SK-N-SH (cell line): ENCODE measurements around the gene PRDM13.

Source experiments
- CHD2 ChIP-seq: fragments of 150-350 bp; IDR thresholded peaks from 2 replicates; pipeline ENCODE4 v1.6.1; 2018; ENCODE audit warnings: low read length; ENCODE audit not compliant: partially characterized antibody
- EP300 ChIP-seq, 2 experiments: IDR thresholded peaks; 2 replicates each; pipeline versions ENCODE4 v1.4.0 to v1.6.1; 2012; ENCODE audit warnings: borderline replicate concordance in 1 of 2, low read depth in 1 of 2, low read length in 1 of 2
- JUND ChIP-seq: IDR thresholded peaks from 2 replicates; pipeline ENCODE4 v1.4.0; 2012
- POLR2AphosphoS5 ChIP-seq: IDR thresholded peaks from 2 replicates; pipeline ENCODE4 v1.6.1; 2012; ENCODE audit warnings: low read depth, low read length
- RFX5 ChIP-seq: IDR thresholded peaks from 2 replicates; pipeline ENCODE4 v1.6.1; 2012; ENCODE audit warnings: mild to moderate bottlenecking, improper control_type of control experiment, low read length
- TAF1 ChIP-seq: IDR thresholded peaks from 2 replicates; pipeline ENCODE4 v1.6.1; 2012; ENCODE audit warnings: low read depth, mild to moderate bottlenecking, low read length, moderate library complexity, borderline replicate concordance
- USF2 ChIP-seq: fragments of 150-350 bp; IDR thresholded peaks from 2 replicates; pipeline ENCODE4 v1.6.1; 2017; ENCODE audit warnings: antibody characterized with exemption, low read length, low read depth, borderline replicate concordance
- YY1 ChIP-seq: IDR thresholded peaks from 2 replicates; pipeline ENCODE4 v1.4.0; 2012; ENCODE audit warnings: low read depth, mild to moderate bottlenecking
- TF ChIP-seq, protein P1 (sequence below): fragments of 200-600 bp; sonication (generic); IDR thresholded peaks from 2 replicates; pipeline ENCODE4 v1.6.1; 2017; ENCODE audit warnings: antibody characterized with exemption, mild to moderate bottlenecking, moderate library complexity
- TF ChIP-seq, protein P2 (sequence below): fragments of 150-350 bp; IDR thresholded peaks from 2 replicates; pipeline ENCODE4 v1.6.1; 2016; ENCODE audit warnings: mild to moderate bottlenecking, low read depth, low read length

DNA sequence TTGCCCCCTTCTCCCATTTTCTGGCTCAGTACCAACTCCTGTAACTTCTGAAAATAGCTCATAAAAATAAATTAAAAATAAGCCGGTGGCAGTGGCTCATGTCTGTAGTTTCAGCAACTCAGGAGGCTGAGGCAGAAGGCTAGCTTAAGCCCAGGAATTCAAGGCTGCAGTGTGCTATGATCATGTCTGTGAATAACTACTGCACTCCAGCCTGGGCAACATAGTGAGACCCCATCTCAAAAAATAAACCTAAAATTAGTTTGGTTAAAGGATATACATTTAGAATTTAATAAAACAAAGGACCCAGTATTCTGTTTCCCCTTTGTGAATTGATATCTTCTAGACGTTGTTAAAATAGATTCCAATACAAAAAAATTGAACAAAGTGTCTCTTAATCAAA lies 10.5 kb downstream of the PRDM13 start:
- TF ChIP-seq, protein P1, sequence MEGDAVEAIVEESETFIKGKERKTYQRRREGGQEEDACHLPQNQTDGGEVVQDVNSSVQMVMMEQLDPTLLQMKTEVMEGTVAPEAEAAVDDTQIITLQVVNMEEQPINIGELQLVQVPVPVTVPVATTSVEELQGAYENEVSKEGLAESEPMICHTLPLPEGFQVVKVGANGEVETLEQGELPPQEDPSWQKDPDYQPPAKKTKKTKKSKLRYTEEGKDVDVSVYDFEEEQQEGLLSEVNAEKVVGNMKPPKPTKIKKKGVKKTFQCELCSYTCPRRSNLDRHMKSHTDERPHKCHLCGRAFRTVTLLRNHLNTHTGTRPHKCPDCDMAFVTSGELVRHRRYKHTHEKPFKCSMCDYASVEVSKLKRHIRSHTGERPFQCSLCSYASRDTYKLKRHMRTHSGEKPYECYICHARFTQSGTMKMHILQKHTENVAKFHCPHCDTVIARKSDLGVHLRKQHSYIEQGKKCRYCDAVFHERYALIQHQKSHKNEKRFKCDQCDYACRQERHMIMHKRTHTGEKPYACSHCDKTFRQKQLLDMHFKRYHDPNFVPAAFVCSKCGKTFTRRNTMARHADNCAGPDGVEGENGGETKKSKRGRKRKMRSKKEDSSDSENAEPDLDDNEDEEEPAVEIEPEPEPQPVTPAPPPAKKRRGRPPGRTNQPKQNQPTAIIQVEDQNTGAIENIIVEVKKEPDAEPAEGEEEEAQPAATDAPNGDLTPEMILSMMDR = no peak
- TF ChIP-seq CHD2 (no peak), POLR2AphosphoS5 (no peak), EP300 (IDR thresholded peaks at IDR 0.05; ENCODE audit: borderline replicate concordance in 1 of 2, low read depth in 1 of 2, low read length in 1 of 2) (no peak), TAF1 (no peak), RFX5 (no peak), YY1 (no peak), JUND (no peak), USF2 (no peak)
- TF ChIP-seq, protein P2, sequence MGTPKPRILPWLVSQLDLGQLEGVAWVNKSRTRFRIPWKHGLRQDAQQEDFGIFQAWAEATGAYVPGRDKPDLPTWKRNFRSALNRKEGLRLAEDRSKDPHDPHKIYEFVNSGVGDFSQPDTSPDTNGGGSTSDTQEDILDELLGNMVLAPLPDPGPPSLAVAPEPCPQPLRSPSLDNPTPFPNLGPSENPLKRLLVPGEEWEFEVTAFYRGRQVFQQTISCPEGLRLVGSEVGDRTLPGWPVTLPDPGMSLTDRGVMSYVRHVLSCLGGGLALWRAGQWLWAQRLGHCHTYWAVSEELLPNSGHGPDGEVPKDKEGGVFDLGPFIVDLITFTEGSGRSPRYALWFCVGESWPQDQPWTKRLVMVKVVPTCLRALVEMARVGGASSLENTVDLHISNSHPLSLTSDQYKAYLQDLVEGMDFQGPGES = no peak
